Endodermal cell (in vitro differentiated cells): ENCODE measurements around the gene CDH4. TPM values are rescaled to one million over a fixed set of nuclear protein-coding genes. Genes with fewer than 3 reads are reported as not detected.
A peak's percentile ranks its signal among the peaks of the same experiment; 100 is the strongest.

Experiments used
- DNase-seq: peaks from one replicate; pipeline ENCODE4 v3.0.0-alpha.2; 2017
- H3K27ac ChIP-seq: 2 replicates; pipeline ENCODE4 v1.5.1; 2013; ENCODE audit warnings: mild to moderate bottlenecking, low read depth, low read length, moderate library complexity
- H3K27me3 ChIP-seq: 2 replicates; pipeline ENCODE4 v1.6.1; 2013; ENCODE audit warnings: mild to moderate bottlenecking, low read length, moderate library complexity; ENCODE audit not compliant: insufficient read depth, control insufficient read depth, poor library complexity, severe bottlenecking
- H3K36me3 ChIP-seq: 2 replicates; pipeline ENCODE4 v1.7.0; 2013; ENCODE audit warnings: mild to moderate bottlenecking, low read length, moderate library complexity; ENCODE audit not compliant: control insufficient read depth, insufficient read depth
- H3K4me1 ChIP-seq: one replicate; pipeline ENCODE4 v1.7.0; 2013; ENCODE audit warnings: low read length; ENCODE audit not compliant: control insufficient read depth, insufficient read depth
- H3K4me3 ChIP-seq: 2 replicates; pipeline ENCODE4 v1.5.1; 2013; ENCODE audit warnings: mild to moderate bottlenecking, low read length, moderate library complexity
- H3K9ac ChIP-seq: 2 replicates; pipeline ENCODE4 v1.6.1; 2013; ENCODE audit warnings: mild to moderate bottlenecking, low read length, moderate library complexity; ENCODE audit not compliant: poor library complexity, severe bottlenecking; ENCODE audit errors: extremely low read depth
- H3K9me3 ChIP-seq: 2 replicates; pipeline ENCODE4 v1.6.1; 2013; ENCODE audit warnings: mild to moderate bottlenecking, low read length, moderate library complexity; ENCODE audit not compliant: control insufficient read depth
- H3K27ac Mint-ChIP-seq: 2 replicates; pipeline ENCODE4 v1.8.0; 2020; ENCODE audit warnings: mixed read lengths
- H3K27me3 Mint-ChIP-seq: 2 replicates; pipeline ENCODE4 v1.8.0; 2021; ENCODE audit warnings: mild to moderate bottlenecking, mixed read lengths; ENCODE audit not compliant: insufficient read depth
- H3K36me3 Mint-ChIP-seq: 2 replicates; pipeline ENCODE4 v1.8.0; 2020; ENCODE audit warnings: low read depth, mixed read lengths
- H3K4me1 Mint-ChIP-seq: 2 replicates; pipeline ENCODE4 v1.8.0; 2020; ENCODE audit warnings: mixed read lengths
- H3K4me3 Mint-ChIP-seq: 2 replicates; pipeline ENCODE4 v1.8.0; 2020; ENCODE audit warnings: mild to moderate bottlenecking, moderate library complexity, mixed read lengths
- H3K9me3 Mint-ChIP-seq: 2 replicates; pipeline ENCODE4 v1.8.0; 2020; ENCODE audit warnings: mild to moderate bottlenecking, mixed read lengths
- WGBS, 2 experiments: methylation state at CpG; one replicate each; pipeline versions ENCODE4 v1.1.5 to v1.1.7; 2013; ENCODE audit warnings: missing lambda C conversion rate in 2 of 2, mixed read lengths in 1 of 2; ENCODE audit not compliant: insufficient coverage in 1 of 2, insufficient read length in 1 of 2; 5-methylcytosine and 5-hydroxymethylcytosine counted together
- total RNA-seq, 2 donors: library from RNA; stranded (reverse); fragmentation: NEBNext Ultra II Directional in 1 of 2; extraction: Animal tissue kit (Norgen Biotek cat#: 25700) in 1 of 2; gene quantifications; 2 replicates in 1 of 2; 3 replicates in 1 of 2; pipeline ENCODE4 v1.2.1, GENCODE V29; 2021
- TF ChIP-seq, protein P1 (sequence below): fragments of 200-600 bp; sonication (generic); conservative IDR thresholded peaks from 2 replicates; pipeline ENCODE4 v1.5.0; 2021; ENCODE audit warnings: antibody characterized with exemption, mild to moderate bottlenecking

The CDH4 gene
- total RNA-seq, 2 donors from 2014 or later: 1.8 to 5.8 TPM

- Mint-ChIP-seq H3K9me3 (peaks cover 4% of the 10 kb centered on the region), H3K4me3 (no peak overlapping the region), H3K4me1 (no peaks in the 10 kb centered on the region), H3K36me3 (no peaks in the 10 kb centered on the region), H3K27ac (no peak overlapping the region), H3K27me3 (peaks cover 90% of the 10 kb centered on the region)
- Histone ChIP-seq H3K4me3 (no peak overlapping the region), H3K9ac (no peak overlapping the region), H3K4me1 (no peaks in the 10 kb centered on the region), H3K27ac (no peak overlapping the region), H3K36me3 (no peaks in the 10 kb centered on the region), H3K9me3 (no peaks in the 10 kb centered on the region), H3K27me3 (no peaks in the 10 kb centered on the region)
- 78 to 91% methylated on average over 3 to 6 of the region's 6 CpGs for WGBS, 2 experiments
- TF ChIP-seq, protein P1, sequence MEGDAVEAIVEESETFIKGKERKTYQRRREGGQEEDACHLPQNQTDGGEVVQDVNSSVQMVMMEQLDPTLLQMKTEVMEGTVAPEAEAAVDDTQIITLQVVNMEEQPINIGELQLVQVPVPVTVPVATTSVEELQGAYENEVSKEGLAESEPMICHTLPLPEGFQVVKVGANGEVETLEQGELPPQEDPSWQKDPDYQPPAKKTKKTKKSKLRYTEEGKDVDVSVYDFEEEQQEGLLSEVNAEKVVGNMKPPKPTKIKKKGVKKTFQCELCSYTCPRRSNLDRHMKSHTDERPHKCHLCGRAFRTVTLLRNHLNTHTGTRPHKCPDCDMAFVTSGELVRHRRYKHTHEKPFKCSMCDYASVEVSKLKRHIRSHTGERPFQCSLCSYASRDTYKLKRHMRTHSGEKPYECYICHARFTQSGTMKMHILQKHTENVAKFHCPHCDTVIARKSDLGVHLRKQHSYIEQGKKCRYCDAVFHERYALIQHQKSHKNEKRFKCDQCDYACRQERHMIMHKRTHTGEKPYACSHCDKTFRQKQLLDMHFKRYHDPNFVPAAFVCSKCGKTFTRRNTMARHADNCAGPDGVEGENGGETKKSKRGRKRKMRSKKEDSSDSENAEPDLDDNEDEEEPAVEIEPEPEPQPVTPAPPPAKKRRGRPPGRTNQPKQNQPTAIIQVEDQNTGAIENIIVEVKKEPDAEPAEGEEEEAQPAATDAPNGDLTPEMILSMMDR: no peak
- peak; percentile 3 for DNase-seq
These were observed 46.3 kb upstream of the CDH4 start for GRCh38 chr20:61205769-61206168.

DNA sequence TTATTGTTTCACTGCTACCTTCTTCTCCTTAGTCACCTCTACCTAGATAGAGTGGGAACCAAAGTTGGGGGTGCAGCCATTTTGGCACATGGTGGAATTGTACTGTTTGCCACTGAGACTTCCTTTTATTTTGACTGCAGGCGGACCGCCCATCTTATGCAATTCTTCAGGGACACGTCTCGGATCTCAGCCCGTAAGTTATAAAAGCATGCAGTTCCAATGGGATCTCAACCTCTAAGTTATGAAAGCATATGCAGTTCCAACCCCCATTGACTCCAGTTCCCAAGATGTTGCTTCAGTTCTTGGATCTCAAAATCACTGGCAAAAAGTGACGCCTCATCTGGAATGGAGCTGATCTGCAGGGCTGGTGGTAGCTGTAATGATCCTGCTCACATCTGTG lies 41.2 kb upstream of the CDH4 start:
- H3K9me3 ChIP-seq: no peaks in the 10 kb centered on the region
- no peaks in the 10 kb centered on the region for H3K9me3 Mint-ChIP-seq
- no peak for DNase-seq
- H3K9ac ChIP-seq: no peak overlapping the region
- H3K4me1 ChIP-seq: no peaks in the 10 kb centered on the region
- H3K36me3 ChIP-seq: no peaks in the 10 kb centered on the region
- H3K4me3 ChIP-seq: no peak overlapping the region
- no peak overlapping the region for H3K4me3 Mint-ChIP-seq
- no peak overlapping the region for H3K27ac ChIP-seq
- H3K27ac Mint-ChIP-seq: no peak overlapping the region
- 76 to 80% methylated on average over 6 of the region's 6 CpGs for WGBS, 2 experiments
- H3K4me1 Mint-ChIP-seq: no peaks in the 10 kb centered on the region
- H3K27me3 ChIP-seq: peaks cover 6% of the 10 kb centered on the region
- no peaks in the 10 kb centered on the region for H3K36me3 Mint-ChIP-seq
- H3K27me3 Mint-ChIP-seq: peaks cover 88% of the 10 kb centered on the region
- TF ChIP-seq, protein P1: no peak

GRCh38 chr20:61217848-61218247 lies 34.2 kb upstream of the CDH4 start:
- Mint-ChIP-seq H3K27ac (no peak overlapping the region), H3K27me3 (peaks cover 90% of the 10 kb centered on the region)

More at GRCh38 chr20:61217848-61218247, 34.2 kb upstream of the CDH4 start:
- Mint-ChIP-seq H3K4me1 (no peaks in the 10 kb centered on the region), H3K4me3 (no peak overlapping the region), H3K36me3 (no peaks in the 10 kb centered on the region), H3K9me3 (peaks cover 7% of the 10 kb centered on the region)
- Histone ChIP-seq H3K27me3 (peaks cover 11% of the 10 kb centered on the region), H3K4me1 (no peaks in the 10 kb centered on the region), H3K36me3 (no peaks in the 10 kb centered on the region), H3K27ac (no peak overlapping the region), H3K4me3 (no peak overlapping the region), H3K9ac (no peak overlapping the region), H3K9me3 (no peaks in the 10 kb centered on the region)
- 80% methylated on average over 1 of the region's 1 CpG; no CpG with 5 or more reads in 1 of the 2 experiments for WGBS, 2 experiments
- no peak for DNase-seq
- TF ChIP-seq, protein P1: no peak
